ENCODE results near the gene SAP30. TPM values are rescaled to one million over a fixed set of nuclear protein-coding genes. Genes with fewer than 3 reads are reported as not detected.

Gene SAP30
- total and polyA plus RNA-seq, 10 of the 15 experiments (the other 5 are each of a cell fraction or from before 2014, with no cell fraction given), result 5.0 to 56.9 (median 23.6) TPM

- TF ChIP-seq CEBPZ (IDR thresholded peaks at IDR 0.05; ENCODE audit: low read depth, low read length), result no peak
- TF ChIP-seq E2F8 (IDR thresholded peaks at IDR 0.05; ENCODE audit: low read depth, partially characterized antibody), result no peak
- TF ChIP-seq MLLT1 (IDR thresholded peaks at IDR 0.05), result no peak
- TF ChIP-seq CREM (IDR thresholded peaks at IDR 0.05; ENCODE audit: low read depth), result no peak
- TF ChIP-seq BCL11A (IDR thresholded peaks at IDR 0.05; ENCODE audit: low read depth, low read length), result 0 out of 2 replicates have a peak, but pooled peaks have one; percentile 11
- TF ChIP-seq NFIC (IDR thresholded peaks at IDR 0.05; ENCODE audit: low read depth, low read length), result peak; percentile 45; the same call in 1 of the 2 replicates
- no peak for TF ChIP-seq SRF (IDR thresholded peaks at IDR 0.05; ENCODE audit: low read depth in 2 of 2, low read length in 2 of 2)
- peak; percentile 47 for TF ChIP-seq RUNX3 (IDR thresholded peaks at IDR 0.05; ENCODE audit: low read length)
- TF ChIP-seq NBN (IDR thresholded peaks at IDR 0.05), result no peak
- TF ChIP-seq SUZ12 (IDR thresholded peaks at IDR 0.05; ENCODE audit: unreplicated experiment), result no peak
- TF ChIP-seq GABPA (IDR thresholded peaks at IDR 0.05; ENCODE audit: low read depth), result no peak
- no peak for TF ChIP-seq CBX3 (IDR thresholded peaks at IDR 0.05; ENCODE audit: borderline replicate concordance, low read depth)
- TF ChIP-seq PAX5 (IDR thresholded peaks at IDR 0.05; ENCODE audit: borderline replicate concordance, low read depth, low read length), result no peak
- TF ChIP-seq ZBED1 (IDR thresholded peaks at IDR 0.05; ENCODE audit: borderline replicate concordance), result no peak
- TF ChIP-seq ATF2 (IDR thresholded peaks at IDR 0.05; ENCODE audit: low read length), result peak; percentile 59; the same call in 1 of the 2 replicates
- TF ChIP-seq ASH2L (IDR thresholded peaks at IDR 0.05; ENCODE audit: borderline replicate concordance, low read depth), result no peak
- TF ChIP-seq NR2C2 (IDR thresholded peaks at IDR 0.05; ENCODE audit: borderline replicate concordance, control insufficient read depth, insufficient read length, low read depth), result no peak
- no peak for TF ChIP-seq SMAD1 (IDR thresholded peaks at IDR 0.05; ENCODE audit: low read depth, partially characterized antibody)
- TF ChIP-seq IKZF2 (IDR thresholded peaks at IDR 0.05), result no peak
Observed at GRCh38 chr4:173405840-173406606, 35.3 kb downstream of the SAP30 start (continued).
